Esophagus muscularis mucosa (tissue), 4 donors: ENCODE data around the gene PTMS.

Source experiments
- EP300 ChIP-seq: sonication (generic); formaldehyde crosslinking; IDR thresholded peaks from one replicate; pipeline ENCODE4 v1.6.1; 2017; ENCODE audit warnings: antibody characterized with exemption
- POLR2A ChIP-seq: fragments of 450-650 bp; IDR thresholded peaks from one replicate; pipeline ENCODE4 v1.6.1; 2017; ENCODE audit warnings: antibody characterized with exemption, moderate library complexity, mild to moderate bottlenecking, low read depth
- POLR2AphosphoS5 ChIP-seq, 2 donors: sonication (generic); formaldehyde crosslinking; IDR thresholded peaks; one replicate each; pipeline ENCODE4 v1.6.1; 2017; ENCODE audit warnings: antibody characterized with exemption in 2 of 2
- TF ChIP-seq, protein P1 (sequence below), 3 experiments: fragments of 200-600 bp in 2 of 3; fragments of 450-650 bp in 1 of 3; sonication (generic) in 2 of 3; IDR thresholded peaks; one replicate each; pipeline ENCODE4 v1.5.1; 2017 to 2019; ENCODE audit warnings: antibody characterized with exemption in 3 of 3, mild to moderate bottlenecking in 2 of 3, moderate library complexity in 1 of 3

DNA sequence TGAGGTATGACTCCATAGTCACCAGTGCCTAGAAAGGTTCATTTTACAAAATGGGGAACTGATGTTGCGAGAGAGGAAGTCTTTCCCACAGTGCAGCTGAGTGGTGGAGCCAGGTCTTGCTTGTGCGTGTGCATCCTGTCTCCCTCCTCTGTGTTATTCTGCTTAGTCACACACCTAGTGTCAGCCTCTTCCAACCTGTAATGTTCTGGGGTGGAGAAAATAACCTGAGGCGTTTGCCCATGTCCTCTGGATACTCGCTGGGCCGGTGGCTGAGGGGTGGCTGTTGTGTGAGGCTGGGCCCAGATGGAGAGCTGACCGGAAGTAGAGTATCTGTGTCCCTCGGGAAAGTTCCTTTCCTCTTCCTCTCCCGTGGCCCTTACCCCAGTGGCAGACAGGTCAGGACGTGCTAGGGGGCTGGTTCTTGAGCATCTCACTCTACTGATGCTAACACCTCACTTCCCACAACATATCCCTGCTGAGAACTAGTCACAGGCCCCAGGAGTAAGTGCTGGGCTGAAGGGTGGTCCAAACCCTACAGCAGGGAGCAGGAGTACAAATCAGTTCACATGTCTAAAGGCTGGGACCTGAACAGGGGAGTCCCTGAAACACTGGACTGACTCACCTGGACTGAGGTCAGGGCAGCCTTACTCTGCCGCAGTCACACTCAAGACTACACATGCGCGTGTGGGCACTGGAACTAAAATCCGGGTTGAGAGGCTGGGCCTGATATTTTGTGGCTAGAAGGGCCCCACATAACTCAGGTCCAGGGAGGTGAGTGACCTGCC is 20.2 kb upstream of the PTMS start:
- TF ChIP-seq POLR2A: no peak
- TF ChIP-seq, protein P1, sequence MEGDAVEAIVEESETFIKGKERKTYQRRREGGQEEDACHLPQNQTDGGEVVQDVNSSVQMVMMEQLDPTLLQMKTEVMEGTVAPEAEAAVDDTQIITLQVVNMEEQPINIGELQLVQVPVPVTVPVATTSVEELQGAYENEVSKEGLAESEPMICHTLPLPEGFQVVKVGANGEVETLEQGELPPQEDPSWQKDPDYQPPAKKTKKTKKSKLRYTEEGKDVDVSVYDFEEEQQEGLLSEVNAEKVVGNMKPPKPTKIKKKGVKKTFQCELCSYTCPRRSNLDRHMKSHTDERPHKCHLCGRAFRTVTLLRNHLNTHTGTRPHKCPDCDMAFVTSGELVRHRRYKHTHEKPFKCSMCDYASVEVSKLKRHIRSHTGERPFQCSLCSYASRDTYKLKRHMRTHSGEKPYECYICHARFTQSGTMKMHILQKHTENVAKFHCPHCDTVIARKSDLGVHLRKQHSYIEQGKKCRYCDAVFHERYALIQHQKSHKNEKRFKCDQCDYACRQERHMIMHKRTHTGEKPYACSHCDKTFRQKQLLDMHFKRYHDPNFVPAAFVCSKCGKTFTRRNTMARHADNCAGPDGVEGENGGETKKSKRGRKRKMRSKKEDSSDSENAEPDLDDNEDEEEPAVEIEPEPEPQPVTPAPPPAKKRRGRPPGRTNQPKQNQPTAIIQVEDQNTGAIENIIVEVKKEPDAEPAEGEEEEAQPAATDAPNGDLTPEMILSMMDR (IDR thresholded peaks at IDR 0.05): no peak
- TF ChIP-seq POLR2AphosphoS5 (IDR thresholded peaks at IDR 0.05): peak in 1 of 2 donors; percentile 8
- TF ChIP-seq EP300: no peak
